Karpas-422 (cell line): ENCODE results near the gene JAK1. TPM values are rescaled to one million over a fixed set of nuclear protein-coding genes. Genes with fewer than 3 reads are reported as not detected.
A peak's percentile ranks its signal among the peaks of the same experiment; 100 is the strongest.

Source experiments
- DNase-seq: peaks from one replicate; pipeline ENCODE4 v3.0.0-alpha.2; 2015
- H2AFZ ChIP-seq: fragments of 200-600 bp; sonication (generic); 2 replicates; pipeline ENCODE4 v1.6.1; 2014; ENCODE audit warnings: antibody characterized with exemption, low read length, mixed read lengths
- H3K27ac ChIP-seq: fragments of 200-600 bp; sonication (generic); 2 replicates; pipeline ENCODE4 v1.5.1; 2014; ENCODE audit warnings: mild to moderate bottlenecking, low read length, moderate library complexity
- H3K27me3 ChIP-seq: fragments of 200-600 bp; sonication (generic); 2 replicates; pipeline ENCODE4 v1.6.1; 2014; ENCODE audit warnings: low read length, mixed read lengths
- H3K36me3 ChIP-seq: fragments of 200-600 bp; sonication (generic); 2 replicates; pipeline ENCODE4 v1.6.1; 2014; ENCODE audit warnings: low read length, mixed read lengths; ENCODE audit not compliant: insufficient read depth
- H3K4me1 ChIP-seq: fragments of 200-600 bp; sonication (generic); 2 replicates; pipeline ENCODE4 v1.6.1; 2014; ENCODE audit warnings: mild to moderate bottlenecking, low read length, mixed read lengths
- H3K4me2 ChIP-seq: fragments of 200-600 bp; sonication (generic); 2 replicates; pipeline ENCODE4 v1.6.1; 2014; ENCODE audit warnings: low read length, low read depth, mild to moderate bottlenecking; ENCODE audit not compliant: poor library complexity, severe bottlenecking
- H3K4me3 ChIP-seq: fragments of 200-600 bp; sonication (generic); 2 replicates; pipeline ENCODE4 v1.5.1; 2014; ENCODE audit warnings: mild to moderate bottlenecking, antibody characterized with exemption, low read length, mixed read lengths
- H3K79me2 ChIP-seq: fragments of 200-600 bp; sonication (generic); 2 replicates; pipeline ENCODE4 v1.6.1; 2014; ENCODE audit warnings: mild to moderate bottlenecking, low read length, mixed read lengths
- H3K9ac ChIP-seq: fragments of 200-600 bp; sonication (generic); 2 replicates; pipeline ENCODE4 v1.6.0; 2014; ENCODE audit warnings: low read length
- H3K9me2 ChIP-seq: fragments of 200-600 bp; sonication (generic), shearing (Covaris generic); replicated peaks from 2 replicates; pipeline ENCODE4 v1.6.0; 2014; ENCODE audit warnings: mild to moderate bottlenecking, low read length, moderate library complexity; ENCODE audit not compliant: insufficient read depth
- H3K9me3 ChIP-seq: fragments of 300-700, 200-600 bp; sonication (generic); 2 replicates; pipeline ENCODE4 v1.6.1; 2014; ENCODE audit warnings: low read length, mixed read lengths
- H4K20me1 ChIP-seq: fragments of 200-600 bp; sonication (generic); 2 replicates; pipeline ENCODE4 v1.6.1; 2014; ENCODE audit warnings: mild to moderate bottlenecking, antibody characterized with exemption, low read length, low read depth; ENCODE audit not compliant: insufficient read depth
- total RNA-seq: library from RNA; depleted of rRNA; stranded (reverse); fragments of >200 nt; shearing (Covaris generic); gene quantifications from 2 replicates; pipeline ENCODE4 v1.2.3, GENCODE V29; 2014; ENCODE audit warnings: low replicate concordance; rRNA removed

The JAK1 gene
- 19.6 and 33.7 TPM in 2 replicates for total RNA-seq

- peak; percentile 93 for DNase-seq
Observed at GRCh38 chr1:64966158-64966971, at the start of gene JAK1. Gene JAK1 (minus strand): TSS chr1:64966549. CDS start chr1:64886264, 80,285 bp downstream.

GRCh38 chr1:65014321-65014720 is 48.0 kb upstream of the JAK1 start:
- Histone ChIP-seq H3K27ac (no peak overlapping the region), H3K9me3 (no peaks in the 10 kb centered on the region), H3K9ac (no peak overlapping the region), H3K9me2 (no peaks in the 10 kb centered on the region), H3K79me2 (no peaks in the 10 kb centered on the region), H3K27me3 (no peaks in the 10 kb centered on the region), H3K4me1 (no peaks in the 10 kb centered on the region), H3K4me2 (no peak overlapping the region), H2AFZ (no peak overlapping the region), H4K20me1 (no peaks in the 10 kb centered on the region), H3K4me3 (no peak overlapping the region), H3K36me3 (no peaks in the 10 kb centered on the region)
- DNase-seq: no peak

More at GRCh38 chr1:64966158-64966971, at the start of gene JAK1:
- Histone ChIP-seq H3K4me2 (peak within 1 kb of the TSS; percentile 87), H4K20me1 (peaks cover 24% of the 10 kb centered on the region), H3K4me3 (peak within 1 kb of the TSS; percentile 74), H3K9me2 (no peaks in the 10 kb centered on the region), H3K27ac (no peak within 1 kb of the TSS), H3K4me1 (peaks cover 41% of the 10 kb centered on the region), H3K9me3 (no peaks in the 10 kb centered on the region), H2AFZ (peak within 1 kb of the TSS; percentile 99), H3K79me2 (no peaks in the 10 kb centered on the region), H3K36me3 (no peaks in the 10 kb centered on the region), H3K27me3 (no peaks in the 10 kb centered on the region), H3K9ac (peak within 1 kb of the TSS; percentile 79)

DNA sequence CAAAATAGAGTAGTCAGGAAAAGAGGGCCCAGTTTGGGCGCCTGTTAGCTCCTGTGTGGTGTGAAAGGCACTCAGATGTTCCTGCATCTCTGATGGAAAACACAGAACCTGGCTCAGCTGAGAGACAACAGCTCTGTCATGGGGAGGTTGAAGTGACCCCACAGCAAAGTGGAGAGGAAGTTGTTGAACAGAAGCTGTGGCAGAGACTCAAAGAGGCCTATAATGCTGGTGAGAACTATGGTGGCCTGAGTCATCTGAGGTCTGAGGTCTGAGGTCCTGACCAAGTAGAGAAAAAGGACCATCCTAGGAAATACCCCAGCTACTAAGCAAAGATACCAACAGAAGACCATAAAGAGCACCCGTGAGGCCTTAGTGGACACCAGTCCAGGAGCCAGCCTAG is 45.6 kb upstream of the JAK1 start:
- Histone ChIP-seq H2AFZ (no peak overlapping the region), H3K79me2 (no peaks in the 10 kb centered on the region), H3K4me1 (no peaks in the 10 kb centered on the region), H3K36me3 (no peaks in the 10 kb centered on the region), H3K9me3 (no peaks in the 10 kb centered on the region), H4K20me1 (no peaks in the 10 kb centered on the region), H3K4me3 (no peak overlapping the region), H3K27ac (no peak overlapping the region), H3K4me2 (no peak overlapping the region), H3K9ac (no peak overlapping the region), H3K9me2 (no peaks in the 10 kb centered on the region), H3K27me3 (no peaks in the 10 kb centered on the region)
- no peak for DNase-seq

DNA sequence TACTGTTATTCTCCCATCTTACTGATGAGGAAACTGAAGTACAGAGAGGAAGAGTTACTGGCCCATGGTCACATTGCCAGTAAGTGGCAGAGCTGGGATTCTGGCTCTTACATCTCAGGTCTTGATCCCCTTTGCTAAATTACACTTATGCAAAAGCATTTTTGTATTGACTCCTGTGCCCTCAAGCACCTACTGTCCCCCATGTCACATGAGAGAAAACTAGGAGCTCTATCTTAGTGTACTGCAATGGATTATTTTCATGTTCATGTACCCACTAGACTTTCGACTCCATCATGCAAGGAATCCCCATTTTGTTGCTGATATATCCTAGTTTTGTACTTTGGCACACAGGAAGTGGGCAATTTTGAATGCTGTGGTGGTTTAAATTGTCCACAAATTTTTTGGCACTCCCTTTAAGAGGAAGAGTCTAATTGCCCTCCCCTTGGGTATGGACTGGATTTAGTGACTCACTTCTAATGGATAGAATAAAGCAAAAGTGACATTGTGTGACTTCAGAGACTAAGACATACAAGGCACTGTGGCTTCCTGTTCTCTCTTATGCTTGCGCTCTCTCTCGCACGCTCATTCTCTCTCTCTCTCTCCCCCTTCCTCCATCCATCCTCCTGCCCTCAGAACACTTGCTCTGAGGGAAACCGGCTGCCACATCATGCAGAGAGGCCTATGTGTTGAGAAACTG is 43.5 kb upstream of the JAK1 start:
- Histone ChIP-seq H4K20me1 (no peaks in the 10 kb centered on the region), H3K4me2 (no peak overlapping the region), H3K4me3 (no peak overlapping the region), H3K79me2 (no peaks in the 10 kb centered on the region), H3K9me2 (no peaks in the 10 kb centered on the region), H3K4me1 (no peaks in the 10 kb centered on the region), H3K27me3 (no peaks in the 10 kb centered on the region), H3K27ac (no peak overlapping the region), H3K36me3 (no peaks in the 10 kb centered on the region), H3K9me3 (no peaks in the 10 kb centered on the region), H2AFZ (no peak overlapping the region), H3K9ac (no peak overlapping the region)
- no peak for DNase-seq

- Histone ChIP-seq H3K4me2 (no peak overlapping the region), H3K27me3 (no peaks in the 10 kb centered on the region), H3K4me3 (no peak overlapping the region), H3K36me3 (no peaks in the 10 kb centered on the region), H3K79me2 (no peaks in the 10 kb centered on the region), H3K27ac (no peak overlapping the region), H4K20me1 (no peaks in the 10 kb centered on the region), H3K9me2 (no peaks in the 10 kb centered on the region), H3K4me1 (no peaks in the 10 kb centered on the region), H3K9ac (no peak overlapping the region), H2AFZ (no peak overlapping the region), H3K9me3 (no peaks in the 10 kb centered on the region)
- DNase-seq: no peak
Observed at GRCh38 chr1:65009176-65009575, 42.8 kb upstream of the JAK1 start.

- no peaks in the 10 kb centered on the region for H3K4me1 ChIP-seq
- H2AFZ ChIP-seq: no peak overlapping the region
- no peaks in the 10 kb centered on the region for H3K27me3 ChIP-seq
- H3K36me3 ChIP-seq: no peaks in the 10 kb centered on the region
- H3K4me3 ChIP-seq: no peak overlapping the region
- H3K9ac ChIP-seq: no peak overlapping the region
- H3K79me2 ChIP-seq: no peaks in the 10 kb centered on the region
- no peaks in the 10 kb centered on the region for H4K20me1 ChIP-seq
- H3K9me3 ChIP-seq: no peaks in the 10 kb centered on the region
- no peak for DNase-seq
- no peak overlapping the region for H3K27ac ChIP-seq
- H3K9me2 ChIP-seq: no peaks in the 10 kb centered on the region
- no peak overlapping the region for H3K4me2 ChIP-seq
Observed at GRCh38 chr1:65006806-65007205, 40.5 kb upstream of the JAK1 start.

- Histone ChIP-seq H3K4me1 (no peaks in the 10 kb centered on the region), H3K27me3 (no peaks in the 10 kb centered on the region), H3K9me3 (no peaks in the 10 kb centered on the region), H3K4me3 (no peak overlapping the region), H3K4me2 (no peak overlapping the region), H3K36me3 (no peaks in the 10 kb centered on the region), H2AFZ (no peak overlapping the region), H3K27ac (no peak overlapping the region), H4K20me1 (no peaks in the 10 kb centered on the region), H3K9ac (no peak overlapping the region), H3K9me2 (no peaks in the 10 kb centered on the region), H3K79me2 (no peaks in the 10 kb centered on the region)
- no peak for DNase-seq
Observed at GRCh38 chr1:65003316-65003664, 36.9 kb upstream of the JAK1 start.

DNA sequence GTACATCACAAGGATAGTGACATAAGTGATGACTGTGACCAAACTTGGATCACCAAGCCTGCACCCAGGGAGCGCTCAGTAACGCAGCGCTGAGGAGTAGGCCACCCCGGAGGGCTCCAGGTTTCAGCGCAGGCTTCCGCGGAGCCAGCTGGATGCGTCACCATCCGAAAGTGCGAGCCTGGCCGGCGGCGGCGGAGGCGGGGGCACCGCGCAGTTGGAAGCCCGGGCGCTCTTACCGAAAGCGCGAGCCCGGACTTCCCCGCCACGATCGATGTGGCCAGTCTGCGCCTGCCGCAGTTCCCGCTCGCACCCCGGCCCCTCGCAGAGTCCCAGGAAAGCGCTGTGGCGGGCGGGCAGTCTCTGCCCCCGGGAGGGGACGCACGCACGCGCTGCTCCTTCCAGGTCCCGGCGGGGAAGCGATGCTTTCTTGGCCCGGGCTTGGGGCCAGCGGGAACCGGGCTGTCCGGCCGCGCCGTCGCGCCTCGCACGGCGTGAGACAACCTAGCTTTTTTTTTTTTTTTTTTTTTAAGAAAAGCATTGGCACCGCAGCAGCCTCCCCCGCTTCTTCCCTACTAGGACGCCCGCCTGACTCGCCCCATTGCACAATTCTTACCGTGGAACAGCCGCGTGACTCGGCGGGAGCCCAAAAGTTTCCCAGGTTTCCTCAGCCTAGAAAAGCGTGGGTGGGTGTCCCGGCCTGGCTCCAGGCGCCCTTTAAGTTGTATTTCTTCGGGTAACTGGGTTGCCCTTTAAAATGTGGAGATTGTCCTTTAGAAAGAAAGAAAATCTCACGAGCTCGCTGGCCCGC is 36.4 kb upstream of the JAK1 start:
- no peak overlapping the region for H3K4me3 ChIP-seq

More for the DNA sequence above, 36.4 kb upstream of the JAK1 start:
- H2AFZ ChIP-seq: no peak overlapping the region
- no peak overlapping the region for H3K27ac ChIP-seq
- H3K4me2 ChIP-seq: no peak overlapping the region
- no peak for DNase-seq
- no peaks in the 10 kb centered on the region for H3K36me3 ChIP-seq
- no peak overlapping the region for H3K9ac ChIP-seq
- H4K20me1 ChIP-seq: no peaks in the 10 kb centered on the region
- H3K27me3 ChIP-seq: no peaks in the 10 kb centered on the region
- H3K4me1 ChIP-seq: no peaks in the 10 kb centered on the region
- H3K9me3 ChIP-seq: no peaks in the 10 kb centered on the region
- no peaks in the 10 kb centered on the region for H3K9me2 ChIP-seq
- H3K79me2 ChIP-seq: no peaks in the 10 kb centered on the region
